AG04449 (cell line): ENCODE data around the gene ATP9B.

Source experiments
- CTCF ChIA-PET: fragments of 350-600 bp; formaldehyde crosslinking; extraction: SDS; loops from one replicate; lab custom pipeline; 2021; ENCODE audit warnings: antibody characterized with exemption; lab: Yijun Ruan, JAX
- POLR2A ChIA-PET: fragments of 400-600, 350-600 bp; formaldehyde crosslinking; extraction: SDS; loops from one replicate; lab custom pipeline; 2020; ENCODE audit warnings: antibody characterized with exemption, inconsistent platforms; lab: Yijun Ruan, JAX
- DNase-seq: peaks from one replicate; pipeline ENCODE4 v3.0.0-alpha.2; 2010; ENCODE audit warnings: low read depth, low spot score
- H3K4me3 ChIP-seq: 2 replicates; pipeline ENCODE4 v1.5.1; 2011; ENCODE audit warnings: low read depth, mild to moderate bottlenecking, control low read depth, low read length
- TF ChIP-seq, protein P1 (sequence below): IDR thresholded peaks from one replicate; pipeline ENCODE4 v1.5.1; 2011; ENCODE audit warnings: mild to moderate bottlenecking, moderate library complexity, low read length, control low read depth, inconsistent platforms; ENCODE audit not compliant: insufficient read depth; ENCODE audit errors: missing control alignments

Gene ATP9B

DNA sequence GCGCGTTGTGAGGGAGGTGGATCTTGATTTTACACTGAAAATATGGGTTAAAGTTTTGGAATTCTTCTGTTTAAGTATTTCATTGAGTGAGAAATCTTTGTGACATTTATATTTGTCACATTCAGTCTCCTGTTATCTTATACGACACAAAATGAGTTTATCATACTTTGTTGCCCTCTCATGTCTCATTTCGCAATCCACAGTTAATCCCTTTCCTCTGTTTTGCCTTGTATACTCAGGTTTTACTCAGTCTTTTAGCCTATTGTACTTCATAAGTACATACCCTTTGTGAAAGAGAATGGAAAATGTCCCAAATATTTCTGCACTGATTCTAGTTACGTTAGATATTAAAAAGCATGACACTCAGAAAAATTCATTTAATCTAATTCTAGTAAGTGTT lies 142.7 kb downstream of the ATP9B start:
- no peak for DNase-seq
- TF ChIP-seq, protein P1, sequence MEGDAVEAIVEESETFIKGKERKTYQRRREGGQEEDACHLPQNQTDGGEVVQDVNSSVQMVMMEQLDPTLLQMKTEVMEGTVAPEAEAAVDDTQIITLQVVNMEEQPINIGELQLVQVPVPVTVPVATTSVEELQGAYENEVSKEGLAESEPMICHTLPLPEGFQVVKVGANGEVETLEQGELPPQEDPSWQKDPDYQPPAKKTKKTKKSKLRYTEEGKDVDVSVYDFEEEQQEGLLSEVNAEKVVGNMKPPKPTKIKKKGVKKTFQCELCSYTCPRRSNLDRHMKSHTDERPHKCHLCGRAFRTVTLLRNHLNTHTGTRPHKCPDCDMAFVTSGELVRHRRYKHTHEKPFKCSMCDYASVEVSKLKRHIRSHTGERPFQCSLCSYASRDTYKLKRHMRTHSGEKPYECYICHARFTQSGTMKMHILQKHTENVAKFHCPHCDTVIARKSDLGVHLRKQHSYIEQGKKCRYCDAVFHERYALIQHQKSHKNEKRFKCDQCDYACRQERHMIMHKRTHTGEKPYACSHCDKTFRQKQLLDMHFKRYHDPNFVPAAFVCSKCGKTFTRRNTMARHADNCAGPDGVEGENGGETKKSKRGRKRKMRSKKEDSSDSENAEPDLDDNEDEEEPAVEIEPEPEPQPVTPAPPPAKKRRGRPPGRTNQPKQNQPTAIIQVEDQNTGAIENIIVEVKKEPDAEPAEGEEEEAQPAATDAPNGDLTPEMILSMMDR = no peak
- POLR2A ChIA-PET = no interaction called here
- no peak overlapping the region for H3K4me3 ChIP-seq
- CTCF ChIA-PET = no interaction called here

- no peak overlapping the region for H3K4me3 ChIP-seq
- TF ChIP-seq, protein P1 = no peak
- ChIA-PET CTCF (no interaction called here), POLR2A (no interaction called here)
- DNase-seq = no peak
Measured at GRCh38 chr18:79214056-79214455, 144.9 kb downstream of the ATP9B start.

DNA sequence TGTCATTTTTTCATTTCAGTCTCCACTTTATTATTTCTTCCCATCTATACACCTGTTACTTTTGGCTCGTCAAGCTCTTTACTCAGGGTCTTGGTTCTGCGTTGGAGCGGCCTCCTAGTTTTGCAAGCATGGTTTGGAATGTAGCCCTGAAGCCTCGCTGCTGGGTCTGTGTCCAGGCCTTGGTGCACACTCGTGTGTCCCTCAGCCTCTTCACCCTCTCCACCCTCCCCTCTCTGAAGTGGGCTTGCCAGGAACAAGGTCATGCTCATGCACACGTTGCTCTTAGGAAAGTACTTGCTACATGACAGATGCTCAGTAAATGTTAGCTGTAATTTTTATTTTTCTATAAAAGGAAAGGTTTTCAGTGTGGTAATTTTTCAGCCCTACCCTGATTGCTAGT lies 147.0 kb downstream of the ATP9B start:
- POLR2A ChIA-PET = no interaction called here
- CTCF ChIA-PET = no interaction called here

DNA sequence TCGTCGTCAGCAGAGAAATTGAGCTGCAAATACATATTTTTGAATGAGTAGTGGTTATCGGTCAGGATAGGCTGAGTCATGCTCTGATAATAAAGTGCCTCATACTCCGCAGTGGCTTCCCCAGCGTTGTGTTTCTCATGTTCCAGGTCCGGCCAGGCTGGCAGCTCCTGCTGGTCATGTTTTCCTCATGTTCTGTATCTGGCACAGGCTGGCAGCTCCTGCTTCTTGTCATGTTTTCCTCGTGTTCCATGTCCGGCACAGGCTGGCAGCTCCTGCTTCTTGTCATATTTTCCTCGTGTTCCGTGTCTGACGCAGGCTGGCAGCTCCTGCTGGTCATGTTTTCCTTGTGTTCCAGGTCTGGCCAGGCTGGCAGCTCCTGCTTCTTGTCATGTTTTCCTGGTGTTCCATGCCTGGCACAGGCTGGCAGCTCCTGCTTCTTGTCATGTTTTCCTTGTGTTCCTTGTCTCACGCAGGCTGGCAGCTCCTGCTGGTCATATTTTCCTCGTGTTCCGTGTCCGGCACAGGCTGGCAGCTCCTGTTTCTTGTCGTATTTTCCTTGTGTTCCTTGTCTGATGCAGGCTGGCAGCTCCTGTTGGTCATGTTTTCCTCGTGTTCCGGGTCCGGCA lies 148.9 kb downstream of the ATP9B start:
- no peak for DNase-seq
- no peak overlapping the region for H3K4me3 ChIP-seq
- TF ChIP-seq, protein P1 = no peak
- ChIA-PET POLR2A (no interaction called here), CTCF (interaction anchor here (0.9 kb wide), 1 partner anchor 11 kb away, joined by 3 read pairs; no protein-coding TSS in a partner anchor)

More for the DNA sequence above, 147.0 kb downstream of the ATP9B start:
- DNase-seq = no peak
- TF ChIP-seq, protein P1 = no peak
- H3K4me3 ChIP-seq = no peak overlapping the region

DNA sequence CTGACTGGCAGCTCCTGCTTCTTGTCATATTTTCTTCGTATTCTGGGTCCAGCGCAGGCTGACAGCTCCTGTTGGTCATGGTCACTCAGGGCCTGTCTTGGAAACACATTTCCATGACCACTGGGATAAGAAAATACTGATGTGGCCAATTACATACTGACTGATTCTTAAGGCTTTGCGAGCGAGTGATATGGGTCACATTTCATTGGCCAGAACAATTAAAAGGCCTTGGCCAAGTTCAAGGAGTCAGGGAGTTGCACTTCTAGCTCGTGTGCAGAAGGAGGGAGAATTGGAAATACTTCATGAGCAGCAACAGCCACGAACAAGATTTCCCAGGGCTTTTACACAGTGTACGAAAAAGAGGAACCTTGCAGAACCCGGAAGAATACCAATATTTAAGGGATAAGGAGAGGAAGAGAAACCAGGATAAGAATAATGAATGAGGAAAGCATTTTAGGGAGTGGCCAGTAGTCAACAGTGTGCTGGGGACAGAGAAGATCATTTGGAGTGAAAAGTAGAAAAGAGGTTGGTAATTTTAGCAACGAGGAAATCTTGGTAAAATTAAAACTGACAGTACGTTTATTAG lies 149.5 kb downstream of the ATP9B start:
- POLR2A ChIA-PET = no interaction called here
- CTCF ChIA-PET = no interaction called here

GRCh38 chr18:79221136-79221535 lies 151.9 kb downstream of the ATP9B start:
- TF ChIP-seq, protein P1 = no peak
- POLR2A ChIA-PET = no interaction called here

More for the DNA sequence above, 149.5 kb downstream of the ATP9B start:
- no peak for DNase-seq
- TF ChIP-seq, protein P1 = no peak
- no peak overlapping the region for H3K4me3 ChIP-seq

More at GRCh38 chr18:79221136-79221535, 151.9 kb downstream of the ATP9B start:
- H3K4me3 ChIP-seq = no peak overlapping the region
- CTCF ChIA-PET = no interaction called here
- DNase-seq = no peak
